DOHH2 (cell line): Measurements from ENCODE around the gene MRAP2.

Experiments
- H3F3A ChIP-seq: fragments of 200-600 bp; sonication (generic), shearing (Covaris generic); 2 replicates; pipeline ENCODE4 v1.6.0; 2016; ENCODE audit warnings: antibody characterized with exemption, mild to moderate bottlenecking; ENCODE audit not compliant: control insufficient read depth, insufficient read depth
- H3K27ac ChIP-seq: fragments of 200-600 bp; sonication (generic); 2 replicates; pipeline ENCODE4 v1.5.1; 2014; ENCODE audit warnings: low read depth, mild to moderate bottlenecking, low read length, moderate library complexity
- H3K27me3 ChIP-seq: fragments of 200-600 bp; sonication (generic); 2 replicates; pipeline ENCODE4 v1.6.1; 2014; ENCODE audit warnings: mild to moderate bottlenecking, low read length, mixed read lengths; ENCODE audit not compliant: control insufficient read depth
- H3K36me3 ChIP-seq: fragments of 200-600 bp; sonication (generic); 2 replicates; pipeline ENCODE4 v1.6.1; 2014; ENCODE audit warnings: mild to moderate bottlenecking, low read length, moderate library complexity, mixed read lengths; ENCODE audit not compliant: control insufficient read depth
- H3K4me1 ChIP-seq: fragments of 200-600 bp; sonication (generic); 2 replicates; pipeline ENCODE4 v1.6.1; 2014; ENCODE audit warnings: mild to moderate bottlenecking, low read length, mixed read lengths; ENCODE audit not compliant: control insufficient read depth
- H3K4me2 ChIP-seq: fragments of 200-600 bp; sonication (generic); 2 replicates; pipeline ENCODE4 v1.6.0; 2014; ENCODE audit warnings: mild to moderate bottlenecking, low read length, moderate library complexity
- H3K4me3 ChIP-seq: fragments of 200-600 bp; sonication (generic); 2 replicates; pipeline ENCODE4 v1.5.1; 2014; ENCODE audit warnings: mild to moderate bottlenecking, low read length, mixed read lengths
- H3K79me2 ChIP-seq: fragments of 200-600 bp; sonication (generic); 2 replicates; pipeline ENCODE4 v1.6.1; 2014; ENCODE audit warnings: mild to moderate bottlenecking, low read length, mixed read lengths; ENCODE audit not compliant: control insufficient read depth
- H3K9me2 ChIP-seq: fragments of 200-600 bp; sonication (generic); replicated peaks from 2 replicates; pipeline ENCODE4 v1.6.1; 2014; ENCODE audit warnings: mild to moderate bottlenecking, low read length, mixed read lengths; ENCODE audit not compliant: control insufficient read depth
- H3K9me3 ChIP-seq: fragments of 200-600 bp; sonication (generic); 2 replicates; pipeline ENCODE4 v1.6.1; 2014; ENCODE audit warnings: antibody characterized with exemption, low read length, mixed read lengths; ENCODE audit not compliant: control insufficient read depth, insufficient read depth
- H4K20me1 ChIP-seq: fragments of 200-600 bp; sonication (generic); 2 replicates; pipeline ENCODE4 v1.6.0; 2014; ENCODE audit warnings: low read depth, mild to moderate bottlenecking, antibody characterized with exemption, low read length, moderate library complexity; ENCODE audit not compliant: control insufficient read depth, insufficient read depth
- CTCF ChIP-seq: fragments of 200-600 bp; sonication (generic); IDR thresholded peaks from one replicate; pipeline ENCODE4 v1.5.1; 2014; ENCODE audit warnings: antibody characterized with exemption, mild to moderate bottlenecking, low read depth, low read length; ENCODE audit not compliant: poor library complexity, severe bottlenecking
- EZH2phosphoT487 ChIP-seq: fragments of 200-600 bp; sonication (generic); IDR thresholded peaks from 2 replicates; pipeline ENCODE4 v1.6.1; 2017; ENCODE audit warnings: borderline replicate concordance, mild to moderate bottlenecking, antibody characterized with exemption, low read length, moderate library complexity, mixed read lengths

MRAP2 gene

GRCh38 chr6:84077645-84078044 is 44.1 kb downstream of the MRAP2 start:
- Histone ChIP-seq H3K4me3 (no peak overlapping the region), H3K27me3 (no peaks in the 10 kb centered on the region), H3K27ac (no peak overlapping the region), H4K20me1 (no peaks in the 10 kb centered on the region), H3K36me3 (no peaks in the 10 kb centered on the region), H3F3A (no peaks in the 10 kb centered on the region), H3K79me2 (no peaks in the 10 kb centered on the region), H3K9me2 (no peaks in the 10 kb centered on the region), H3K9me3 (no peaks in the 10 kb centered on the region), H3K4me1 (no peaks in the 10 kb centered on the region), H3K4me2 (no peak overlapping the region)
- no peak for TF ChIP-seq CTCF
- no peak for TF ChIP-seq EZH2phosphoT487

DNA sequence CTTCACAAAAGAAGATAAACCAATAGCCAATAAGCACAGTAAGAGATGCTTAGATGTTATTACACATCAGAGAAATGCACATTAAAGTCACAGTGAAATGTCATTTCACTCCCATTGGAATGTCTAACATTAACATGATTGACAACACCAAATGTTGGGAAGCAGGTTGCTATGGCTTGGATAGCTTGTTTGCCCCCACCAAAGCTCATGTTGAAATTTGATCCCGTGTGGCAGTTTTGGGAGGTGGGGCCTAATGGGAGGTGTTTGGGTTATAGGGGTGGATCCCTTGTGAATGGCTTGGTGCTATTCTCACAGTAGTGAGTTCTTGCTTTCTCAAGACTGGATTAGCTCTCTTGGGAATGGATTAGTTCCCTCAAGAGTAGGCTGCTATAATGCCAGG is 44.8 kb downstream of the MRAP2 start:
- no peak overlapping the region for H3K4me2 ChIP-seq
- H3K27ac ChIP-seq, result no peak overlapping the region
- no peaks in the 10 kb centered on the region for H3F3A ChIP-seq
- H4K20me1 ChIP-seq, result no peaks in the 10 kb centered on the region
- H3K9me2 ChIP-seq, result no peaks in the 10 kb centered on the region
- no peak overlapping the region for H3K4me3 ChIP-seq
- H3K9me3 ChIP-seq, result no peaks in the 10 kb centered on the region
- H3K27me3 ChIP-seq, result no peaks in the 10 kb centered on the region
- TF ChIP-seq EZH2phosphoT487 (no peak), CTCF (no peak)
- H3K79me2 ChIP-seq, result no peaks in the 10 kb centered on the region
- H3K4me1 ChIP-seq, result no peaks in the 10 kb centered on the region
- no peaks in the 10 kb centered on the region for H3K36me3 ChIP-seq

GRCh38 chr6:84081222-84081621 is 47.6 kb downstream of the MRAP2 start:
- Histone ChIP-seq H3K36me3 (no peaks in the 10 kb centered on the region), H3K4me2 (no peak overlapping the region), H3K79me2 (no peaks in the 10 kb centered on the region), H3K27me3 (no peaks in the 10 kb centered on the region), H3K4me3 (no peak overlapping the region), H3K4me1 (no peaks in the 10 kb centered on the region), H3K9me3 (no peaks in the 10 kb centered on the region), H3K9me2 (no peaks in the 10 kb centered on the region), H3K27ac (no peak overlapping the region), H4K20me1 (no peaks in the 10 kb centered on the region), H3F3A (no peaks in the 10 kb centered on the region)
- TF ChIP-seq EZH2phosphoT487, result no peak
- no peak for TF ChIP-seq CTCF
